Epithelial cell of prostate (primary cell): ENCODE results near the gene DLG5.
A peak's percentile ranks its signal among the peaks of the same experiment; 100 is the strongest.

ENCODE experiments used
- DNase-seq: peaks from one replicate; pipeline ENCODE4 v3.0.0-alpha.2; 2011; ENCODE audit warnings: low read depth, low spot score
- H3K27ac ChIP-seq: fragments of 450-650 bp; 2 replicates; pipeline ENCODE4 v1.5.1; 2017; ENCODE audit warnings: mild to moderate bottlenecking

DLG5 gene

DNA sequence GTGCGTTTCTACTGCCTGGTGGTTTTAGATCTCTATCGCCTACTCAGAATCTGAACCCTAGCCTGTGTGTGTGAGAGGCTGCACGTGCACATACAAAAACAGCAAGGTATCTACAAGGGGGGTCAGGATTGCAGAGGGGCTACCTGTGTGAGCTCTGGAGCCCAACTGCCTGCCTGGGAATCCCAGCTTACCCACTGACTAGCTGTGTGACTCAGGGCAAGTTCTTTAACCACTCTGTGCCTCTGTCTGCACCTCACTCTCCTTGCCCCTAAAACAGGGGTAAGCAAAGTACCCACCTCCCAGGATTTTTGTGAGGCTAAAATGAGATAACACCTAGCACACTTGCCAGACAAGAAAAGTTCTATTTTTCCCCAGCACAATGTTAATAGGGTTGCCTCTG, 32.5 kb downstream of the DLG5 start:
- no peak for DNase-seq

DNA sequence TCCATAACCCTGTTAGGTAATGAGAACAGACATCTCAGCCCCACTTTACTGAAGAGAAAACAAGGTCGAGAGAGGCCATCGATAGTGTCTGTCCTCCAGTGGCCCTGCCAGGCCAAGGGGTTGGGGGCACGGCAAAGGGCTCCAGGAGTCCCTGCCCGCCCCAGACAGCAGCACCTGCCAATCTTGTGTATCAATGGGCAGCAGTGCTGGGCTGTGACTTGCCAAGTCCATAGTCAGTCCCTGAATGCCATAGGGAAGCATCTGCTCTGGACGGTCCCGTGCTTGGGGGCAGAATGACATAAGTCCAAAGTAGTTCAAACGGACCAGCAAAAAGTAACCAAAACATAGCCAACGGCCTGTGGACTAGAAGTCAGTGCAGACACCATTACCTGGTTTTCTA, 33.2 kb downstream of the DLG5 start:
- no peak for DNase-seq
- H3K27ac ChIP-seq = no peak overlapping the region

More for the DNA sequence above, 32.5 kb downstream of the DLG5 start:
- no peak overlapping the region for H3K27ac ChIP-seq

DNA sequence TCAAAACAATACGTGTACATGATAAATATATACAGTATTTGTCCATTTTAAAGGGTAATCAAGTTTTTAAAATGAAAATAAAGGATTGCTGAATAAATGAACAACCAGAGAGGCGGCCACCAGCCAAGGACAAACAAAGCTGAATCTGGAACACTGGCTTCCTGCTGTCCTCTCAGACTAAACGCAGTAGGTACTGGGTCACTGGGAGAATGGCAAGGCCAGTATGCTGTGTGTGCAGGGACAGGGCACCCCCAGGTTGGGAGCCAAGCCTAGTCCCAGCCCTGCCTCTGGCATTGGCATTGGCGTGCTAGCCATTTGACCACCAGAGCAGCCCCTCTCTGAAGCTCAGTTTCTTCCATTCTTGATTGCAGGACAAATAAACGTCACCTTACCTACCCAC, 33.8 kb downstream of the DLG5 start:
- DNase-seq = no peak

DNA sequence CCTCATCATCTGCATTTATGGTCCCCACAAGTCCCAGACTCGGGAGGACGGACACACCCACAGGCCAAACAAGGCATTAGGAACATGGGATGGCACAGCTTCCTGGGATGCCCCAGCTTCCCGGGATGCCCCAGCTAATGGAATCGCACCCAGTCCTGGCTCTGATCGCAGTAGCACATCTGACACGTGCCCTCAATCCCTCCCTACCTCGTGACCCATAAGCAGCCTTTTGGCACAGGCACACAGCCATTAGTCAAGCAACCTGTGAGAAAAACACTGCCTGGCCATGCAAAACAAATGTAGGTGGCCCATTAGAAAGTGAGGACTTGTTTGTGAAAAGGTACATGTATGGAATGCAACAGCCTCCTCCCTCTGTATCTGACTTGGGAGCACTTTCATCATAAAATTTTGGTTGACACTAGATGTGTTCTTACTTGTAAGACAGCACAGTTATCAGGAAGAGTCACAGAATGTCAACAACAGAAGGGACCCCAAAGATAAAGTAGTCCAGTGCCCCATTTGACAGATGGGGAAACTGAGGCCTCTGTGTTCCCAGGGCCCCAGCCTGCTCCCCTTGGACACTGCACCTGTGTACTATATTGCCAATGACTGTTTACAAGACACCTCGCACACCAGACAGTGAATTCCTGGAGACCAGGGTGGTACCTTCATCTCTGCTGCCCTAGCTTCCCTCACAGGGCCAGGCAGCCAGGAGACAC, 34.4 kb downstream of the DLG5 start:
- no peak overlapping the region for H3K27ac ChIP-seq
- no peak for DNase-seq

More for the DNA sequence above, 33.8 kb downstream of the DLG5 start:
- H3K27ac ChIP-seq = no peak overlapping the region

DNA sequence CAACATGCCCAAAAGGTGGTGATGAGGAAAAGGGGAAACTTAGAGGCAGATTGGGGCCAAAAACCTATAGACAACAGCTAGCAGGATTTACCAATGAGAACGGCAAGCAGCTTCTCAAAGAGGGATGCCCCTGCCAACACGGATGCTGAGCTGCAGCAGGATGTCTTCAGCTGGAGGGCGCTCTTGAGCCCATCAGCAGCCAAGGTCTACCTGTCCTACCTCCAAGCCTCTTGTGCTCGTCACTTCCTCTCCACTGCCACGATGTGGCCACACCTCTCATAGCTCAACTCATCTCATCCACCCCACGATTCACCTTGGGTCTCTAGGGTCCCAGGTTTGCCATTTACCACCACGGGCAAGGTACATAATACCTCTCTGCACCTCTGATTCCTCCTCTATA, 36.5 kb downstream of the DLG5 start:
- peak overlapping the region; percentile 36 for H3K27ac ChIP-seq
- DNase-seq = no peak

DNA sequence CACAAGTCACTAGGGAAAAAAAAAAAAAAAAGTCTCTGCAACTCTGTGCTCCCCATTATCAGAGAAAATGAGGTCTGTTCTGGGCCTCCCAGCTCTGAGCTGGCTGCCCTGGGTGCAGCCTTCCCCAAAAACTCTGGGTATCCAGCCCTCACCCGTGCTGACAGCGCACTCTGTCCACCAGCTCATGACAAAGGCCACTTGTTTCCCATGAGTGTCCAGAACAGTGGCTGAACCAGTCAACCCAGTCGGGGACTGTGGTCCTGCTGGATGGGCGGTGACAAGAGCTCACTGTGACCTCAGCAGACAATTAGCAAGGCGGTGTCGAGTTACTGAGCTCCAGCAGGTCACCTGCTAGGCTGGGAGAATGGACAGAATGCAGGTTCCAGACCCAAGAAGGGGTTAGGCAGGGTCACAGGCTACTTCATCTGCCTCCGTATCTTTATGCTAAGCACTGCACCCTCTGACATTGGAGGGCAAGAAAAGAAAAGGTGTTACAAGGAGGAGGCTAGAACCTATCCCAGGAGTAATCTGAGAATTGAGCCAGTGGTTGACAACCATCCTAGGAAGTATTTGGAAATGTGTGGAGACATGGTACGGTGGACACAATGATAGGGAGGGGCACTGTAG, 37.2 kb downstream of the DLG5 start:
- peak; percentile 43 for DNase-seq

DNA sequence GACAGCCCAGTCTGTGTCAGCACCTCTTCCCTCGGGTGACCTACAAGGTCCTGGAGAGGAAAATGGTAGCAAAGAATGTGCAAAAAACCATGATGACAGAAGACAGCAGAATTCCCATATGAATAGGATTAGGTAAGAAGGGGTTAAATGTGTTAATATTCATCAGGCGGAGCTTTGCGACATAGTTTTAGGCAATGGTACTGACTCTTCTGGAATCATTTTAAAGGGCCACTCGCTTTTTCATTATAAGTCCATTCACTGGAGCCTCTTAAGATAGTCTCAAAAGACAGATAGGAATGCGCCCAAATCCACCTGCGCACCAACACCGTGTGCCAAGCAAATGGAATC, 38.2 kb downstream of the DLG5 start:
- H3K27ac ChIP-seq = peak overlapping the region; percentile 36
- no peak for DNase-seq

More for the DNA sequence above, 37.2 kb downstream of the DLG5 start:
- H3K27ac ChIP-seq = peak overlapping the region; percentile 36

DNA sequence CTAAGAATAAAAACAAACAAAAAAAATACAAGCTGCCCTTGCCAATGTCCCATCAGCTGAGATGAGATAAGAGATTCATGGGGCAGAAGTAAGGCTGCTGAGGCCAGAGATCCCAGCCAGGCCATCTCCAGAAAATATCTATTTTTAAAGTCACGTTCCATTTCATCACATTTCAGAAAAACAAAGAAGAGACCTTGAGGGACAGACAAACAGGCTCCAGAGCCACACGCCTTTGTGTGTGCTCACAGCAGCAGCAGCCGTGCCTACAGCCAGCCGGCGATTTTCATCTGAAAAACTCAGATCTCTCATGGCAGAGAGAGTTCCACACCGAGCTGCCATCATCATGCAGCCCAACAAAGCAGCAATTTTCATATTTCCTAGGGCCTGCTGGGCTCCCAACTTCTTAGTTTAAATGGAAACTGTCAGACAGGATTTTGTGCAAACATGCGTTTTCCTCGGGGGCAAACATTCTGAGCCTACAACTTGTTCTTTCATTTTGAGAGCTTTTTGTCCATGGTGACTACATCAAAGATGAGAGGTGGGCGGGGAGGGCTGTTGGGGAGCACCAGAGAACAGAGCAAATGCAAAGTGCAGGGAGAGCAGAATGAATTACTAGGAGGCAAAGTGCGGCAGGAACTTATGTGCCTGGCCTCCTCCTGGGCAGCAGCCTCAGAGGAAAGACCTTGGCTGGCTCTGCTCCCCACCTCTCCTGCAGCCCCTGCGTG, 38.8 kb downstream of the DLG5 start:
- no peak for DNase-seq

DNA sequence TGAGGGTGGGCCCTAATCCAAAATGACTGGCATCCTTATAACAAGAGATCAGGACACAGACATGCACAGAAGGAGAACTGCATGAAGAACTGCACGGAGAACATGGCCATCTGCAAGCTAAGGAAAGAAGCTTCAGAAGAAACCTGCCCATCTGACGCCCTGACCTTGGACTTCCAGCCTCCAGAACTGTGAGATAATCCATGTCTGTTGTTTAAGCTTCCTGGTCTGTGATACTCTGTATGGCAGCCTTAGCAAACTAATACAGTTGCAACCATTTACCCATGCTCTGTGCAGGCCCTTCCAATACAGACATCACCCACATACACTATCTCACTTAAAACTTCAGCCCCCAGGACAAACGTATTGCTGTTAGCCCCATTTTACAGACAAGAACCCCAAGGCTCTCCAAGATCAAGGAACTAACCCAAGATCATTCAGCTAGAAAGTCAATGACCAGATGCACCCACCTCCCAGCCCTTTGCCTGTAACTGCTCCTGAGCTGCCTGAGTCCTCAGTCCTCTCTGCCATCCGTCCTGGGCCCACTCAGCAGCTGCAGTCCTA, 39.7 kb downstream of the DLG5 start:
- H3K27ac ChIP-seq = no peak overlapping the region
- DNase-seq = no peak

More for the DNA sequence above, 38.8 kb downstream of the DLG5 start:
- H3K27ac ChIP-seq = peak overlapping the region; percentile 36

DNA sequence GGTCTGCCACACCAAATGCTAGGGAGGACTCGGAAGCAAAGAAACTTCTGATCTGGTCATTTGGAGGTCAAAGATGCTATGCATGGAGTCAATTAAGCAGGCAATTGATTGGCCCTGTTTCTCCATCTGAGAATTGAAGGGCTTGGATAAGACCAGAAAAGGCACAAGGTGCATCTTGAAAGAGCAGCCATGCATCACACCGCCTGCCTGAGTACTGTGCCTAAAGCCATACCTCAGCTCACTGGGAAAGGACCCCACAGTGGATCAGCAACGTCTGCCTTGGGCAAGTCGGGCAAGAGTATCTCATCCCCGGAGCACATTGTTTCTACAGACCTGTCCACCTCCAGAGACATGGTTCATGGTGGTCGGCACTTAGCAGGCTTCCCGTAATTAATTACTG, 42.4 kb downstream of the DLG5 start:
- no peak overlapping the region for H3K27ac ChIP-seq
- DNase-seq = no peak

DNA sequence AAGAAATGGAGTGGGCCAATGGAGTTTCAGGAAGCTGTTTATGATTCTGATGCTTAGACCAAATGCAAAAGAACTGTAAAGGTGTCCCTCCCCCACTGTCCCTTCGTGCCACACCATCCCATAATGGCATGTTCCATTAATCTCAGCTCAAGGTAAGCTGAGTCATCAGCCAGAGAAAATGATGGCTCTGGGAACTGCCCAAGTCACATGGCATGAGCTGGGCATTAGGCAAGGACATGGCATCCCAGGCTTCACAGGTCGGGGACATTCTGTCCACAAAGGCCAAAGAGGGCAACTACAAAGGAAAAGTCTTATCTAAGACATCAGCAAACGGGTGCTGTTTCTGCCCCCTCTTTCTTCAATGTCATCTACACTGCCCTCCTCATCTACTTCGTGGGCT, 44.9 kb downstream of the DLG5 start:
- DNase-seq = no peak
- H3K27ac ChIP-seq = no peak overlapping the region

DNA sequence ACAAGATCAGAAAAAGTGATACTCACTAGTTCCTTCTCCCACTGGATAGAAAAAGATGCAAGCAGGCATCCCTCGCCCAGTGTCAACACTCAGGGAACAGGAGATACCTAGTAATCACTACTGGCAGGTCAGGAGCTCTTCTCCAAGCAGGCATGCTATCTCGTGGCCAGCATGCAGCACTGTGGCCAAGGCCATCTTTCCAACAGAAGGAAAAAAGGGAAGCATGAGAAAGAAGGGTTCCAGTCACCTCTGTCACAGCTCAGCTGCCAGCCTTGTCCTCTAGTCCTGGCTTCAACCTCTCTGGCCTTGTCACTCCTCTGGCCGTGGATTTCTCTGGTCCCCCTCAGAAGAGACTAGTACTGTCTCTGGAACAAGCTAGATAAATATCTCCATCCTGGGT, 45.3 kb downstream of the DLG5 start:
- no peak overlapping the region for H3K27ac ChIP-seq
- DNase-seq = no peak

DNA sequence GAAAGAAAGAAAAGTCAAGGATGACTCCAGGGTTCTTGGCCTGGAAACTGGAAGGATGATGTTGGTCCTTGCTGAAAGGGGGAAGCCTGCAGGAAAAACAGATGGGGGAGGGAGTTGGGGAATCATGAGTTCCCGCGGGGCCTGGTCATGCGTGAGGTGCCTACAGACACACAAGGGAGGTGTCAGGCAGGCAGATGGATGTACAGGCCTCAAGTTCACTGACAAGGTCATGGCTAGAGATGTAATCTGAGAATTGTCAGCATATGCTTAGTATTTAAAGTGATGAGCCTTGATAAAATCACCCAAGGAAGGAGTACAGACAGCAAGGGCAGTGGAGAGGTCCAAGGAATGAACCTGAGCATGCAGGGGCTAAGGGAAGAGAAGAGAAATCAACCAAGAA, 46.8 kb downstream of the DLG5 start:
- DNase-seq = no peak
- H3K27ac ChIP-seq = no peak overlapping the region

DNA sequence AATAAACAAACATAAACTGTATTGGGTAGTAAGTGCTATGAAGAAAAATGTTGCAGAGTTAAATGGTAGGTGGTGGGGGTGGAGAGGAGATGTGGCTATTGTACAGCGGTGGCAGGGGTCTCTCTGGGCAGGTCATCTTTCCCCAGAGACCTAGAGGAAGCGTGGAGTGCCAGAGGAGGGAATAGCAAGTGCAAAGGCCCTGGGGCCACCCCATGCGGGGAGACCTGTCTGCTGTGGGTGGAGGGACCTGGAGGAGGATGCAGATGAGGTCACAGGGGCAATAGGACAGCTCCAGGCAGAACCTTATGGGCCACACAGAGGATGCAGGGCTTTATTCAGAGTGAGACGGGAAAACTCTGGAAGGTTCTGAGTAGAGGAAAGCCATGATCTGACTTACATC, 47.5 kb downstream of the DLG5 start:
- H3K27ac ChIP-seq = peak overlapping the region; percentile 68
- DNase-seq = no peak

DNA sequence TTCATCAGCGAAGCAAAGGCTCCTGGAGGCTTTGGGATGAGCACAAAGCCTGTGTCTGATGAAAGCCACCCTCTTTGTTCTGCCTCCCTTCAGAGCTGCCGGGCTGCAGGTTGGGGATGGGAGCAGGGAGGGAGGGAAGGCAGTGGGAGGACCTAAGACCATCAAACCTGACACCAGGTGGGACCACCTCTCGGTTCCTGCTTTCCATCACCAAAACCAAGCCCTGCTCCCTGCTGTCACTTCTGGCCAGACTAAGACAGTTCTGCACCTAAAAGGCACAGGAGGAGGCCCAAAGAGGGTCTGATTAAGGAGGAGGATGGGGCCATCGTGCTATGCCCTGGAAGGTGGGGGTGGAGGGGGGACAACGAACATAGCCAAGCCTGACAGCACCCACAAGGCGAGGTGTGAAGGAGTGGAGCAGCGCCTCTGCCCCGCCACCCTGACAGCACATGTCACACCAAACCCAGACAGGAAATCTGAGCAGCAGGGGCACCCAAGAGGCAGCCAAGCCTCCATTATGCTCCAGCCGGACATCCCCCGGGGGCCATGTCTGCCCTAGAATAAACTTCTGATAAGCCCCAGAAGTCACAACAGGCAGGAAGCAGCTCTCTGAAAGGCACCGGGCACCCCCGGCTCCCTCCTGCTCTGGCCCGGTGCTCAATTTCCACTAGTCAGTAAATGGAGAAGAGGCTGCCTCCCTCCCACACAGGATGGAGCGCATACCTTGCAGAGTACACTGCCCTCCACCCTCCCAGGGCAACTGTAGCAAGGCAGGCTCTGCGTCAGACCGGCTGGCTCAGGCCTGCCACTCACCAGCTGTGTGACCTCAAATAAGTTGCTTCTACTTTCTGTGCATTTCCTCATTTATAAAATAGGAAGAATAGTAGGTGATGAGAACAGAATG, 48.9 kb downstream of the DLG5 start:
- H3K27ac ChIP-seq = peak overlapping the region; percentile 68
- DNase-seq = peak; percentile 34

DNA sequence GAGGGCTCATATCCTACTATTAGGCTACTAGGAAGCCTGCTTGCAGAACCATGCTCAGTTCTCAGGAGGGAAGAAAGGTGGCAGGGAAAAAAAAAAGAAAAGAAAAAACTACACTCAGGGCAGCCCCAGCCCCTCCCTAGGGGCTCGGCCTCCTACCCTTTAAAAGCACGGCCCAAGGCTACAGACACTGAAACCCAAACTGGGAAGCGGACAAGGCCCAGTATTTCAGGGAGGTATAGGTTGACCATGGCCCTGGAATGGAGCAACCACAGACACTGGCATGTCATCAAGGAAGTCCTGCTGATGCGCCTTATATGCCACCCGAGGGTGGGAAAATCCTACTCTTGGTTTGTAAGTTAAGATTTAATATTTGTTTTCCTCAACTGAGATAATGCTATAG, 50.8 kb downstream of the DLG5 start:
- peak overlapping the region; percentile 97 for H3K27ac ChIP-seq
- DNase-seq = no peak

DNA sequence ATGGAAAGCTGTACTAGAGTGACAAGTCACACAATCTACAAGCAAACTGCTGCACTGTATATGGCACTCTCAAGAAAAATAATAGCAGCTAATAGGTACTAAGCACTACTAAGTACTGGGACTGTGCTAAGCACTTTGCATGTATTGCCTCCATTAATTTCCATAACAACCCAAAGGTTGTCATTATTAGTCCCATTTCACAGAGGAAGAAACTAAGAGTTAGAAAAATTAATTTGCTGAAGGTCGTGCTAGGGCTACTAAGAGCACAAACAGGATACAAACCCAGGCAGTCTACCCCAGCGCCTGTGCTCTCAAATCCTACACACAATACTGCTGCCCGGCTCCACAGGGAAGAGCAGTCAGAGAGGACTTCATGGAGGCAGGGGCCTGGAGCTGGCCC, 51.7 kb downstream of the DLG5 start:
- peak overlapping the region; percentile 97 for H3K27ac ChIP-seq
- DNase-seq = no peak

DNA sequence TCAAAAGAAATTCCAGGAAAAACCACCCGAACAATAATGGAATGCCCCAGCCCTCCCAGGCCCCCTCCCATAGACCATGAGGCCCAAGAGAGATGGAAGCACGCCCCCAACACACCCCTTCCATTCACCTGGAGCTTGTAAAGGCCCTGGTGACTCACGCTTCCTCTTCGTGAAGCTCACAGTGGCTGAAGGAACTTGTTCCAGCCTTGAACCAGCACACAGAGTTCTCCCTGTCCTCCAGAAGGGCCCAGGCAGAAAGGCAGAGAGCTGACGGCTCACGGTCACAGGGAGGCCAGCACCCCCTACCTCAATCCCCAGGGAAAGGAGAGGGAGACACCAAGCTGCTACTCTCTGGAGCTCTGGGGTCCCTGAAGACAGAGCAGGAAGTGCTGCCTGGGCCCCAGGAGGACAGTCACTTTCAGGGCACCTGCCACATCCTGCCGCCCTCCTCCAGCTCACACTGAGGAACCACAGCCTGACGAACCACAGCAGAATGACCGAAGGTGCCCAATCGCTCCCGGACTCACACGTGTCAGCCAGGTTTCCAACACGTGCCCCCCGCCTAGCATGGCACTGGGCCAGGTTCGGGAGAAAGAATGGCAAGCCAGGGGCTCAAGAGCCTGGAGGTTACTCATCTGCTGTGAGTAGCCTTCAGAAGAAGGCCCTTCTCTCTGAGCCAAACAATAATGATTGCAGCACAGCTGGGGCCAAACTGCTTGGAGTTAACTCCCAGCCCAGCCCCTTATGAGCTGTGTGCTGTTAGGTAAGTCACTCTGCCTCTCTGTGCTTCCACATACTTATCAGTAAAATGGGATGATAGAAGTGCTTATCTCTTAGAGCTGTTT, 52.8 kb downstream of the DLG5 start:
- H3K27ac ChIP-seq = peak overlapping the region; percentile 97
- peak; percentile 63 for DNase-seq

DNA sequence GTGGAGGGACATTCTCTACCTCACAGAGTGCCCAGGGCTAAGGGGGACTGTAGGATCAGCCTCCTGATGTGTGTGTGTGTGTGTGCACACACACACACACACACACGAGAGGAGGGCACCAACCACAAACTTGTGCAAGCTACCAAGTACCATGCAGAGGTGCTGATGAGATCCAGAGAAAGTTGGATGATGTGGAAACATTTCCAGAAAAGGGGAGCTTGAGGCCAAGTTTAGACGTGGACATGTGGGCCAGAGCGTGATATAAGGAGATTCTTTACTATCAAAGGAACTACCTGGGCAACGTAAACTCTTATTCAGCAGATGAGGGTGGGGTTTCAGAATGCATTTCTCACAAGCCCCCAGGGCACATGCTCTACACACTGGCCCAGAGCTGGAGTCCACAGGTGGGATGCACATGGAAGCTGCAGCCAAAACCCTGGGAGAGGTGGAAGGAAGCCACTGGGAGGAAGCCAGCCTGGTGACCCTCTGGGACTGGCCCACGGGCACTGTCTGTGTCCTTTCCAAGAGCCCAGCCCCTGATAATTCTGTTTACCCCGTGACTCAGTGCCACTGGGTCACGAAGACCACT, 53.5 kb downstream of the DLG5 start:
- DNase-seq = no peak
- peak overlapping the region; percentile 97 for H3K27ac ChIP-seq
